ENCODE results near the gene CDKN2AIP. TPM values are rescaled to one million over a fixed set of nuclear protein-coding genes. Genes with fewer than 3 reads are reported as not detected.
"Not testable (repeated sequence)": the region's sequence is repeated elsewhere in the genome, so short reads cannot be mapped to it uniquely, and the experiment has no call there.

The CDKN2AIP gene
- total and polyA plus RNA-seq, 4 donors, result 9.1 to 19.6 (median 11.4) TPM

GRCh38 chr4:183478123-183478522 is 33.7 kb downstream of the CDKN2AIP start:
- Histone ChIP-seq H3K9me3 (ENCODE audit: control insufficient read depth in 4 of 4, insufficient read depth in 3 of 4, low read length in 3 of 4) (no peaks in the 10 kb centered on the region), H3K4me1 (ENCODE audit: control insufficient read depth in 5 of 5, insufficient read depth in 5 of 5, low read length in 5 of 5) (no peaks in the 10 kb centered on the region), H3K27me3 (ENCODE audit: control insufficient read depth in 3 of 3, insufficient read depth in 3 of 3, low read length in 2 of 3) (no peaks in the 10 kb centered on the region), H3K36me3 (ENCODE audit: control insufficient read depth in 4 of 4, insufficient read depth in 4 of 4, low read length in 4 of 4) (no peaks in the 10 kb centered on the region), H3K4me3 (no peak overlapping the region), H3K9ac (ENCODE audit: insufficient read depth in 1 of 2, low read length in 2 of 2) (no peak overlapping the region), H3K27ac (ENCODE audit: low read depth in 1 of 2, low read length in 1 of 2) (no peak overlapping the region)
- DNase-seq (no peak), ATAC-seq (ENCODE audit: insufficient read depth, low FRiP score) (no peak)
- no peak for TF ChIP-seq CTCF (IDR thresholded peaks at IDR 0.05; ENCODE audit: control extremely low read depth, extremely low read depth)
- 37 to 38% methylated on average over 5 of the region's 5 CpGs for WGBS, 2 donors

GRCh38 chr4:183478926-183479325 is 34.5 kb downstream of the CDKN2AIP start:
- no peaks in the 10 kb centered on the region for H3K9me3 ChIP-seq (ENCODE audit: control insufficient read depth in 4 of 4, insufficient read depth in 3 of 4, low read length in 3 of 4)
- no peak for TF ChIP-seq CTCF (IDR thresholded peaks at IDR 0.05; ENCODE audit: control extremely low read depth, extremely low read depth)
- no peak overlapping the region for H3K27ac ChIP-seq (ENCODE audit: low read depth in 1 of 2, low read length in 1 of 2)
- no peaks in the 10 kb centered on the region for H3K27me3 ChIP-seq (ENCODE audit: control insufficient read depth in 3 of 3, insufficient read depth in 3 of 3, low read length in 2 of 3)
- H3K4me3 ChIP-seq, result no peak overlapping the region
- no peaks in the 10 kb centered on the region for H3K4me1 ChIP-seq (ENCODE audit: control insufficient read depth in 5 of 5, insufficient read depth in 5 of 5, low read length in 5 of 5)
- no peaks in the 10 kb centered on the region for H3K36me3 ChIP-seq (ENCODE audit: control insufficient read depth in 4 of 4, insufficient read depth in 4 of 4, low read length in 4 of 4)
- no peak for DNase-seq
- no peak overlapping the region for H3K9ac ChIP-seq (ENCODE audit: insufficient read depth in 1 of 2, low read length in 2 of 2)
- 88 to 93% methylated on average over 2 of the region's 2 CpGs for WGBS, 2 donors
- no peak for ATAC-seq (ENCODE audit: insufficient read depth, low FRiP score)

GRCh38 chr4:183482515-183483095 is 38.2 kb downstream of the CDKN2AIP start:
- not testable (repeated sequence) for H3K27me3 ChIP-seq (ENCODE audit: control insufficient read depth in 3 of 3, insufficient read depth in 3 of 3, low read length in 2 of 3); DNase-seq; H3K4me3 ChIP-seq; ATAC-seq (ENCODE audit: insufficient read depth, low FRiP score); H3K9ac ChIP-seq (ENCODE audit: insufficient read depth in 1 of 2, low read length in 2 of 2); H3K27ac ChIP-seq (ENCODE audit: low read depth in 1 of 2, low read length in 1 of 2); H3K9me3 ChIP-seq (ENCODE audit: control insufficient read depth in 4 of 4, insufficient read depth in 3 of 4, low read length in 3 of 4); H3K36me3 ChIP-seq (ENCODE audit: control insufficient read depth in 4 of 4, insufficient read depth in 4 of 4, low read length in 4 of 4); H3K4me1 ChIP-seq (ENCODE audit: control insufficient read depth in 5 of 5, insufficient read depth in 5 of 5, low read length in 5 of 5)
- WGBS, 2 donors, result 96% methylated on average over 28 to 33 of the region's 33 CpGs

GRCh38 chr4:183483997-183484396 is 39.6 kb downstream of the CDKN2AIP start:
- Histone ChIP-seq H3K36me3 (ENCODE audit: control insufficient read depth in 4 of 4, insufficient read depth in 4 of 4, low read length in 4 of 4) (no peaks in the 10 kb centered on the region), H3K4me3 (no peak overlapping the region), H3K27ac (ENCODE audit: low read depth in 1 of 2, low read length in 1 of 2) (no peak overlapping the region), H3K9me3 (ENCODE audit: control insufficient read depth in 4 of 4, insufficient read depth in 3 of 4, low read length in 3 of 4) (no peaks in the 10 kb centered on the region), H3K27me3 (ENCODE audit: control insufficient read depth in 3 of 3, insufficient read depth in 3 of 3, low read length in 2 of 3) (no peaks in the 10 kb centered on the region), H3K9ac (ENCODE audit: insufficient read depth in 1 of 2, low read length in 2 of 2) (no peak overlapping the region), H3K4me1 (ENCODE audit: control insufficient read depth in 5 of 5, insufficient read depth in 5 of 5, low read length in 5 of 5) (no peaks in the 10 kb centered on the region)
- DNase-seq (no peak), ATAC-seq (ENCODE audit: insufficient read depth, low FRiP score) (no peak)
- 78 to 91% methylated on average over 7 of the region's 7 CpGs for WGBS, 2 donors
- TF ChIP-seq CTCF (IDR thresholded peaks at IDR 0.05; ENCODE audit: control extremely low read depth, extremely low read depth), result no peak

All from lung (tissue), 12 donors.